ENCODE results near the gene PLA2G2E. TPM values are rescaled to one million over a fixed set of nuclear protein-coding genes. Genes with fewer than 3 reads are reported as not detected.
"Not testable (repeated sequence)": the region's sequence is repeated elsewhere in the genome, so short reads cannot be mapped to it uniquely, and the experiment has no call there.

PLA2G2E gene
- total RNA-seq, 3 donors from 2014 or later = not detected

DNA sequence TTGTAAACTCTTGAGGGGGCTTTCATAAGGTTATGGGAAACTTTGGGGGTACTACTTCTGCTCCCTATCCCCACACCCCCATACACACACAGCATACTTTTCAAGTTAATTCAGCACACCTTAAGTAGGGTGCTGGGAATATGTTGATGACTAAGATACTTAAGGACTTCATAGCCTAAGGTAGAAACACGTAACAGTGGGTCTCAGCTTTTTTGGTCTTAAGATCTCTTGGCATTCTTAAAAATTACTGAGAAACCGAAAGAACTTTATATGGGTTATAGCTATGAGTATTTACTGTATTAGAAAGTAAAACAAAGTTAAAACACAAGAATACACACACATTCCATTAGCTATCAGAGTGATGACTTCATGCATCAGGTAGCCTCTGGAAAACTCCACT is 39.1 kb downstream of the PLA2G2E start:
- no peak for ATAC-seq
- H3K4me1 Mint-ChIP-seq (ENCODE audit: low read depth) = peaks cover 41% of the 10 kb centered on the region
- H3K9me3 Mint-ChIP-seq = peaks cover 4% of the 10 kb centered on the region
- peak overlapping the region; percentile 86 for H3K4me3 Mint-ChIP-seq
- peaks cover 2% of the 10 kb centered on the region for H3K27me3 Mint-ChIP-seq (ENCODE audit: low read depth)
- H3K36me3 Mint-ChIP-seq (ENCODE audit: insufficient read depth) = peaks cover 4% of the 10 kb centered on the region
- DNase-seq = no peak

GRCh38 chr1:19882111-19883071 is 41.0 kb downstream of the PLA2G2E start, which contains the start of gene OTUD3:
TSS of gene OTUD3 (plus strand) at chr1:19882395. CDS start at chr1:19882514, 119 bp downstream.
- Mint-ChIP-seq H3K36me3 (ENCODE audit: insufficient read depth) (no peaks in the 10 kb centered on the region), H3K4me3 (peak within 1 kb of the TSS; percentile 86), H3K9me3 (peaks cover 4% of the 10 kb centered on the region), H3K27me3 (ENCODE audit: low read depth) (peaks cover 12% of the 10 kb centered on the region), H3K4me1 (ENCODE audit: low read depth) (peaks cover 34% of the 10 kb centered on the region)
- ATAC-seq (peak; percentile 95 to 96), DNase-seq (peak; percentile 91)

DNA sequence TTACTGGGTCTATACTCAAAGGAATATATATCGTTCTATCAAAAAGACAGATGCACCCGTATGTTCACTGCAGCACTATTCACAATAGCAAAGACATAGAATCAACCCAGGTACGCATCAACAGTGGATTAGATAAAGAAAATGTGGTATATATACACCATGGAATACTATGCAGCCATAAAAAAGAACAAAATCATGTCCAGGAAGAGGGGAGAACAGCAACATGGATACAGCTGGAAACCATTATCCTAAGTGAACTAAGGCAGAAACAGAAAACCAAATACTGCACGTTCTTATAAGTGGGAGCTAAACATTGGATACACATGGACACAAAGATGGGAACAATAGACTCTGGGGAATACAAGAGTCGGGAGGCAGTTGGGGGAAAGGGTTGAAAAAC is 42.6 kb downstream of the PLA2G2E start:
- not testable (repeated sequence) for H3K4me3 Mint-ChIP-seq; DNase-seq; H3K36me3 Mint-ChIP-seq (ENCODE audit: insufficient read depth); H3K9me3 Mint-ChIP-seq; ATAC-seq
- Mint-ChIP-seq H3K27me3 (ENCODE audit: low read depth) (peaks cover 20% of the 10 kb centered on the region), H3K4me1 (ENCODE audit: low read depth) (peaks cover 29% of the 10 kb centered on the region)

GRCh38 chr1:19879661-19880060 is 43.8 kb downstream of the PLA2G2E start:
- DNase-seq (no peak), ATAC-seq (no peak)
- Mint-ChIP-seq H3K4me3 (no peak overlapping the region), H3K4me1 (ENCODE audit: low read depth) (peaks cover 21% of the 10 kb centered on the region), H3K36me3 (ENCODE audit: insufficient read depth) (no peaks in the 10 kb centered on the region), H3K9me3 (peaks cover 4% of the 10 kb centered on the region), H3K27me3 (ENCODE audit: low read depth) (peaks cover 24% of the 10 kb centered on the region)

- DNase-seq (no peak), ATAC-seq (no peak)
- Mint-ChIP-seq H3K27me3 (ENCODE audit: low read depth) (peaks cover 24% of the 10 kb centered on the region), H3K9me3 (peaks cover 4% of the 10 kb centered on the region), H3K36me3 (ENCODE audit: insufficient read depth) (no peaks in the 10 kb centered on the region), H3K4me1 (ENCODE audit: low read depth) (peaks cover 17% of the 10 kb centered on the region), H3K4me3 (no peak overlapping the region)
Measured at GRCh38 chr1:19879227-19879626, 44.2 kb downstream of the PLA2G2E start.

DNA sequence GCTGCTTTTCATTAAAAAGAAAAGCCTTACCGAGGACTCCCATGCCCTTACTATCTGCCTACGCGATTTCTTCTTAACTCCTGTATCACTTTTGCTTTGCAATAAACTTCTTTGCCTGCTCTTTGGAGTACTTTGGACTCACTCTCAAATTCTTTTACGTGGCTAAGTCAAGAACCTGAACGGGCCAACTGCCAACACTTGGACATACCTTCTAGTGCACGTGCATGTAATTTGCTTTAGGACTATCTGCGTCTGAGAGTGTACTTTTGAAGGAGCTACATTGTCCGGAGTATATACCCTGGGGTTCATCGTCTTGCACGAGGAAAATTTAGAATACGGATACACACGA is 44.8 kb downstream of the PLA2G2E start:
- Mint-ChIP-seq H3K36me3 (ENCODE audit: insufficient read depth) (no peaks in the 10 kb centered on the region), H3K4me1 (ENCODE audit: low read depth) (peaks cover 11% of the 10 kb centered on the region), H3K4me3 (no peak overlapping the region), H3K9me3 (peaks cover 4% of the 10 kb centered on the region), H3K27me3 (ENCODE audit: low read depth) (peaks cover 24% of the 10 kb centered on the region)
- no peak for DNase-seq
- no peak for ATAC-seq

GRCh38 chr1:19877821-19878636 is 45.4 kb downstream of the PLA2G2E start:
- H3K4me3 Mint-ChIP-seq = no peak overlapping the region
- no peak for ATAC-seq
- H3K4me1 Mint-ChIP-seq (ENCODE audit: low read depth) = peaks cover 5% of the 10 kb centered on the region
- no peak for DNase-seq
- no peaks in the 10 kb centered on the region for H3K36me3 Mint-ChIP-seq (ENCODE audit: insufficient read depth)
- H3K27me3 Mint-ChIP-seq (ENCODE audit: low read depth) = peaks cover 25% of the 10 kb centered on the region
- peaks cover 4% of the 10 kb centered on the region for H3K9me3 Mint-ChIP-seq

DNA sequence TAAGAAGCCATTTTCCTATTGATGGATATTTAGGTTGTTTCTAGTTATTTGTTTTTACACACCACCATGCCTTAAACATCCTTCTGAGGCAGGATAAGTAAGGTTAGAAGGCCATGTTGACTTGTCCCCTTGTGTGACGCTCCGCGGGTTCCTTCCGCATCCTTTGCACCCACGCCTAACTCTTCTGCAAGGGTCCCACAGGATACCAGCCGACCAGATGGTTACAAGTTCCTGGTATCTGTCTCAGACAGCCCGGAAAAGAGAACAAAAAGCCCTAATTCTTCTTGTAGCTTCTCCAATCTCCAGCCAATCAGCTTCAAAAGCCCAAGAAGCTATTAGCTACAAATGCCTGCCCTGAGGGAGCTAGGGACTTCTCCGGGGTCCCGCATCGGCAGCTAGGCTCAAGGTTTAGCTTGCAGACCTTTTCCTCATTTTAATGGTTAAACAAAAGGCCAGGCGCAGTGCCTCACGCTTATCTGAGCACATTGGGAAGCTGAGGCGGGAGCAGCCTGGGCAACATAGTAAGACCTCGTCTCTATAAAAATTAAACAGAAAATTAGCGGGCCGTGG is 46.2 kb downstream of the PLA2G2E start:
- Mint-ChIP-seq H3K27me3 (ENCODE audit: low read depth) (peaks cover 27% of the 10 kb centered on the region), H3K4me3 (no peak overlapping the region), H3K9me3 (peaks cover 4% of the 10 kb centered on the region), H3K36me3 (ENCODE audit: insufficient read depth) (no peaks in the 10 kb centered on the region), H3K4me1 (ENCODE audit: low read depth) (peaks cover 3% of the 10 kb centered on the region)
- no peak for DNase-seq
- no peak for ATAC-seq

DNA sequence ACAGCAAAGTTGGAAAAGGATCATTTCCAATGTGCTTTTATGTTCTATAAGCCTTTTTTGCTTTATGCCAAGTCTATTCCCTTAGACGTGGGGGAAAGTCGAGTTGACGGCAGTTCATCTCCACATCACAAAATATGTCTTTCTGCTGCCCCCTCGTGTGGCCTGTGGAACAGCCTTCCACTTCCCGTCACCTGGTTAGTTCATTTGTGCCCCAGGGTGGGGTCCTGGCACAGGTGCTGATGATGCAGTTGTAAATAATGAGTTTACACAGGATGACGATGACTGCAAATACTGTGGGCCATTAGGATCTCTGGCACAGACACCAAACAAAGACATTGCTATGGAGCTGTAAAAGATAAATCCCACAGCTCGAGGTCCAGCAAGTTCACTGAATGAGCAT is 51.2 kb downstream of the PLA2G2E start:
- ATAC-seq = no peak
- no peaks in the 10 kb centered on the region for H3K4me1 Mint-ChIP-seq (ENCODE audit: low read depth)
- no peaks in the 10 kb centered on the region for H3K9me3 Mint-ChIP-seq
- DNase-seq = no peak
- peaks cover 34% of the 10 kb centered on the region for H3K27me3 Mint-ChIP-seq (ENCODE audit: low read depth)
- H3K4me3 Mint-ChIP-seq = no peak overlapping the region
- no peaks in the 10 kb centered on the region for H3K36me3 Mint-ChIP-seq (ENCODE audit: insufficient read depth)

Other genes with a start within 250 kb of the PLA2G2E start
- gene TMCO4, start 123.7 kb downstream of the PLA2G2E start, total RNA-seq = 10 to 100 TPM; 10.4 to 16.1 (median 13.2) TPM
- gene RNF186, start 108.3 kb downstream of the PLA2G2E start, total RNA-seq = not detected
- 1 to 10 TPM; 6.1 to 8.2 (median 7.2) TPM for gene OTUD3, start 41.2 kb downstream of the PLA2G2E start, total RNA-seq
- gene PLA2G2A, start 56.0 kb upstream of the PLA2G2E start, total RNA-seq = under 1 TPM in 1 of 3 donors, not detected in 2; 0.24 TPM
- gene PLA2G5, start 146.6 kb upstream of the PLA2G2E start, total RNA-seq = not detected
- not detected for gene PLA2G2D, start 195.9 kb upstream of the PLA2G2E start, total RNA-seq
- not detected for gene PLA2G2F, start 215.7 kb upstream of the PLA2G2E start, total RNA-seq

All from activated T-cell treated with anti-CD3 and anti-CD28 coated beads, Interleukin-2, amount 50 U/mL, for 4 hours (primary cell).